Osteoblast (primary cell): ENCODE results near the gene PSMB7. TPM values are rescaled to one million over a fixed set of nuclear protein-coding genes. Genes with fewer than 3 reads are reported as not detected.
A peak's percentile ranks its signal among the peaks of the same experiment; 100 is the strongest.

Experiments
- DNase-seq: peaks from one replicate; pipeline ENCODE4 v3.0.0; 2011; ENCODE audit warnings: low spot score, mixed read lengths; ENCODE audit not compliant: insufficient read length; ENCODE audit errors: missing footprints
- H2AFZ ChIP-seq: 2 replicates; pipeline ENCODE4 v1.6.0; 2011; ENCODE audit warnings: mild to moderate bottlenecking, low read length
- H3K27ac ChIP-seq: 2 replicates; pipeline ENCODE4 v1.5.1; 2011; ENCODE audit warnings: mild to moderate bottlenecking, low read depth, low read length, moderate library complexity
- H3K27me3 ChIP-seq: 2 replicates; pipeline ENCODE4 v1.6.0; 2012; ENCODE audit warnings: mild to moderate bottlenecking, control low read depth, inconsistent platforms, low read length, moderate library complexity; ENCODE audit not compliant: insufficient read depth
- H3K36me3 ChIP-seq: 2 replicates; pipeline ENCODE4 v1.5.1; 2011; ENCODE audit warnings: mild to moderate bottlenecking, low read length, control low read depth, moderate library complexity; ENCODE audit not compliant: insufficient read depth
- H3K4me1 ChIP-seq: 2 replicates; pipeline ENCODE4 v1.5.1; 2011; ENCODE audit warnings: mild to moderate bottlenecking, low read length, control low read depth, moderate library complexity; ENCODE audit not compliant: insufficient read depth
- H3K4me2 ChIP-seq: 2 replicates; pipeline ENCODE4 v1.6.0; 2011; ENCODE audit warnings: mild to moderate bottlenecking, low read length; ENCODE audit not compliant: insufficient read depth
- H3K4me3 ChIP-seq: fragments of 200-600 bp; sonication (generic); 3 replicates; pipeline ENCODE4 v1.5.1; 2012; ENCODE audit warnings: mild to moderate bottlenecking, low read length, inconsistent platforms; ENCODE audit not compliant: insufficient read depth
- H3K79me2 ChIP-seq: 2 replicates; pipeline ENCODE4 v1.6.0; 2012; ENCODE audit warnings: mild to moderate bottlenecking, low read length, control low read depth, inconsistent platforms; ENCODE audit not compliant: insufficient read depth
- H3K9me3 ChIP-seq: 2 replicates; pipeline ENCODE4 v1.5.1; 2011; ENCODE audit warnings: low read depth, low read length, control low read depth
- H4K20me1 ChIP-seq: 2 replicates; pipeline ENCODE4 v1.6.0; 2012; ENCODE audit warnings: mild to moderate bottlenecking, low read length, control low read depth; ENCODE audit not compliant: insufficient read depth
- CTCF ChIP-seq: IDR thresholded peaks from 2 replicates; pipeline ENCODE4 v1.5.1; 2011; ENCODE audit warnings: mild to moderate bottlenecking, low read depth, low read length, moderate library complexity; ENCODE audit errors: extremely low read depth
- total RNA-seq: library from RNA; depleted of rRNA; stranded (reverse); fragments of >200 nt; gene quantifications from 2 replicates; pipeline ENCODE4 v1.2.3, GENCODE V29; 2012

The PSMB7 gene
- total RNA-seq, 1 donor, result 136 TPM

GRCh38 chr9:124392871-124393460, 22.3 kb downstream of the PSMB7 start:
- Histone ChIP-seq H3K4me2 (peak overlapping the region; percentile 21), H3K27ac (peak overlapping the region; percentile 55), H3K4me1 (peaks cover 42% of the 10 kb centered on the region), H3K4me3 (no peak overlapping the region), H3K79me2 (peaks cover 83% of the 10 kb centered on the region), H2AFZ (no peak overlapping the region), H4K20me1 (peaks cover 28% of the 10 kb centered on the region), H3K36me3 (peaks cover 14% of the 10 kb centered on the region), H3K9me3 (no peaks in the 10 kb centered on the region), H3K27me3 (no peaks in the 10 kb centered on the region)
- DNase-seq, result peak; percentile 87
- peak; percentile 71 for TF ChIP-seq CTCF

- Histone ChIP-seq H3K4me3 (no peak overlapping the region), H3K9me3 (no peaks in the 10 kb centered on the region), H3K27ac (peak overlapping the region; percentile 55), H3K27me3 (no peaks in the 10 kb centered on the region), H3K36me3 (peaks cover 12% of the 10 kb centered on the region), H3K4me2 (peak overlapping the region; percentile 21), H3K79me2 (peaks cover 83% of the 10 kb centered on the region), H4K20me1 (peaks cover 34% of the 10 kb centered on the region), H3K4me1 (peaks cover 42% of the 10 kb centered on the region), H2AFZ (no peak overlapping the region)
- no peak for TF ChIP-seq CTCF
- no peak for DNase-seq
Measured at GRCh38 chr9:124392254-124392870, 22.9 kb downstream of the PSMB7 start.

GRCh38 chr9:124390794-124391658, 24.2 kb downstream of the PSMB7 start:
- Histone ChIP-seq H3K4me1 (peaks cover 42% of the 10 kb centered on the region), H3K36me3 (peaks cover 5% of the 10 kb centered on the region), H3K4me2 (peak overlapping the region; percentile 21), H4K20me1 (peaks cover 42% of the 10 kb centered on the region), H3K27me3 (no peaks in the 10 kb centered on the region), H2AFZ (no peak overlapping the region), H3K27ac (peak overlapping the region; percentile 9), H3K4me3 (no peak overlapping the region), H3K9me3 (no peaks in the 10 kb centered on the region), H3K79me2 (peaks cover 83% of the 10 kb centered on the region)
- DNase-seq, result peak; percentile 45
- TF ChIP-seq CTCF, result no peak
